Activated gamma-delta T cell (primary cell): ENCODE results near the gene NPHP3.
"Not testable (repeated sequence)": the region's sequence is repeated elsewhere in the genome, so short reads cannot be mapped to it uniquely, and the experiment has no call there.

Experiments
- DNase-seq: peaks from one replicate; lab custom pipeline; 2025; lab: John Stamatoyannopoulos, UW

NPHP3 gene

DNA sequence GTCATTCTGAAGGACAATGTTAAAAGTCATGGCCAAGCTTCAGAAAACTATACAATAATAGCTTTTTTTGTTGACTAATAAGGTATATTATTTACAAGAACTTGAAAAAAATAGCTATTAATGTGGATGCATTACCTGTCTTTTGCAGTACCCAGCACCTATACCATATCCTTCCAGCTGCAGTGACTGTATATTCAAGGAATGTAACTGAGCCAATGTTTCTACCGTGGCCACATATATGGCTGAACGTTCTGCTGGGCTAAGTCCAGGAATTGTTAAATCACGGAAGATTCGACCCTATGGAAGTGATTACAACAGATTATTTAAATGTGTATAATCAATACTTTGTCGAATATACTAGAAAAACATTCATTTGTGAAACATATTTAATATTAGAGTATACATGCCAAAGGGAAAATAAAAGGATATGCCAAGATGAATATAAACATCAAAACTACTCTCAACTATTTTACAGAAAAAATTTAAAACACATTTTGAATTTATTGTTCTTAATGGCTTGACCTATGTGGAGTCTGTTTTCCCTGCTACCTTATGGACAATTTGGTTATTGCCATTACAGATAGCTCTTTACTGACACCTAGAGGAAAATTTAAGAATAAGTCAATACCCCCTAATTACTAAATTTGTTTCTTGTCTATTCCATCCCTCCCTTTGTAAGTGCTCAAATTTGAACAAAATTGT is 80.2 kb downstream of the NPHP3 start:
- no peak for DNase-seq

DNA sequence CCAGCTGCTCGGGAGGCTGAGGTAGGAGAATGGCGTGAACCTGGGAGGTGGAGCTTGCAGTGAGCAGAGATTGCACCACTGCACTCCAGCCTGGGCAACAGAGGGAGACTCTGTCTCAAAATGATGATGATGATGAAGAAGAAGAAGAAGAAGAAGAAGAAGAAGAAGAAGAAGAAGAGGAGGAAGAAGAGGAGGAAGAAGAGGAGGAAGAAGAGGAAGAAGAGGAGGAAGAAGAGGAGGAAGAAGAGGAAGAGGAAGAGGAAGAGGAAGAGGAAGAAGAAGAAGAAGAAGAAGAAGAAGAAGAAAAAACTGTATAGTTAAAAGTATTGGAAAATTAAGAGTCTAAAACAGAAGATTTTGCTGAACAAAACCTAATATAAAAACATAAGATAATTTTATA is 80.8 kb downstream of the NPHP3 start:
- DNase-seq = not testable (repeated sequence)

DNA sequence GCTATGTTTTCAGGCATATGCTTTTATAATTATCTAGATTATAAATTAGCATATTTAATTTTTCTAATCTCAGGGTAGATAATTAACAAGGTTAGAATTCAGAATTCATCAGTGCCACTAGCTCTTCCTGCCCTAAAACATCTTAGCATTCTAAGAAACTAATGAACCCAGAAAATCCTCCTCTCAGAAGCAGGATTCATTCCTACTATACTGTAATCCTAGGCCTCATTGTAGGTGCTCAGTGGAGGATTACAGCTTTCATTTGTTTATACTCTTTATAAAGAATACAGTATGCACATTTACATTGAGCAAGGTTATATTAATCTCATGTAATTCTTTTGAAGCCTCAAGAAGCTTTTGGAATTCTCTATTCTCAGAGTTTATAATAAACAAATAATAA is 83.5 kb downstream of the NPHP3 start:
- DNase-seq = no peak

DNA sequence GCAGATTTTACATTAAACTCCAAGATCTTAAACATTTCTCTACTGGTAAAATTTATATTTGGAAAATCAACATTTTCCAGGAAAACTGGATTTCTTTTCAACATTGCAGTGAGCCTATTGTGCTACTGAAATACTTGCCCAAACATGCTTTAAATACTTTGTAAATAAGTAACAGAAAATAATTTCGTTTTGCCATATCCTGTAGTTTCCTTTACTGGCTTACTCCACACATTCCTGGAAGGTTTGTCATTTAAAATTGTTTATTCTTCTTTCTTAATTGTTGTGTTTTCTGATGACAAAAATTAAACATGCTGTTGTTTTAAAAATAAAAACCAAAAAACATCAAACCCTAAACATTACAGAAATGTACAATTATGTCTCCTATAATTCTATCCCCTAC is 84.6 kb downstream of the NPHP3 start:
- DNase-seq = no peak

DNA sequence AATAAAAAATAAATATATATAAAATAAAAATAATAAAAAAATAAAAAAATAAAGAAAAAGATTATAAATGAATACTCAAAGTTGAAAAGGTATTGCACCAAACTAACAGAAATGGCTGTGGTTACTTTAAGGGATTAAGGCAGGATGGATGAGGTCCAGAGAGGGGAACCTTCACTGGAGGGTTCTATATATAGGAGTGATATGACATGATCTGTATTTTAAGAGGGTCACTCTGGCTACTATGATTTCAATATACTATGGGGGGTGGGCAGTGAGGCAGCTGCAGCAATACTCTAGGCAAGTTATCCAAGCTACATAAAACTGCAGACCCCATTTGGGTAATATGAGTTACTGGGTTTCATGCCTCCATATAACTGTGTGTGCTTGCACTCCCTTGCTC is 87.2 kb downstream of the NPHP3 start:
- no peak for DNase-seq
